Stimulated activated CD4-positive, alpha-beta T cell treated with anti-CD3 and anti-CD28 coated beads, Interleukin-1b, Interleukin-23, amount 100 ng/mL, for 48 hours (primary cell): ENCODE data around the gene ANGPTL2.

Experiments
- DNase-seq: peaks from one replicate; pipeline ENCODE4 v3.0.0-alpha.2; 2020

Gene ANGPTL2

DNA sequence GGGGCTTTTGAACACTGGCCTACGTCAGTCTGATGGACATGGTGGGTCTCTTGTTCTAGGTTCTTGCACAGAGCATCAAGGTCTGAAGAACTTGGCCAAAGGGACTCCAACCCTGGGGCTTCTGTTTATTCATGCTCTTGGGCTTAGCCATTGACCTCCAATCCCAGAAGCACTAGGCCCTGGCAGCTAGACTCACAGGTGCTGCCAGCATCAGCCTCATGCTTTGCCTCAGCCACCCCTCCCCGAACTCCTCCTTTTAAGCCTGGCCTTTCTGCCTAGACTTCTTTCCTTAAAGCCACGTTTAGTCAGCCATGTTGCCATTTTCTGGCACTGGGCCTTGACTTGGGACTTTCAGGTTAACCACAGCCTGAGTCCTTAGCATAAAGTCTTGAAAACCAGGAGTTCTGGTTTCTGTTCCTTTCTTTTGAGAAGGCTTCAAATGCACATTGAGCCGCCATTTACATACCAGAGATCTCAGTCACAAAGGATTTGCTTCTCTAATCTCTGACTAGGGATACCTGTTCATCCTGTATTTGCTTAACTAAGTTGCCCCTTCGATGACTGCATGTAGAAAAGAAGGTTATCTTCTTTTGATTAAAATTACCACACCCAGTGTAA is 54.7 kb downstream of the ANGPTL2 start:
- no peak for DNase-seq

DNA sequence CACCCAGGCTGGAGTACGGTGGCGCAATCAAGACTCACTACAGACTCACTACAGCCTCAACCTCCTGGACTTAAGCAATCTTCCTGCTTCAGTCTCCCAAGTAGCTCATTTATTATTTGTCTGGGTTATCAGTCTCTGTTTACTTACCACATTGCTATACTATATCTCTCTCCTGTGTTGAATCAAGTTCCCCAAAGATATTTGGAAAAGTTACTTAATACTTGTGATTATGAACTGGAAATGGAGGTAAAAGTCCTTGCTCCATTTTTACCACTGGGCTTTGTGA is 55.6 kb downstream of the ANGPTL2 start:
- DNase-seq, result no peak

DNA sequence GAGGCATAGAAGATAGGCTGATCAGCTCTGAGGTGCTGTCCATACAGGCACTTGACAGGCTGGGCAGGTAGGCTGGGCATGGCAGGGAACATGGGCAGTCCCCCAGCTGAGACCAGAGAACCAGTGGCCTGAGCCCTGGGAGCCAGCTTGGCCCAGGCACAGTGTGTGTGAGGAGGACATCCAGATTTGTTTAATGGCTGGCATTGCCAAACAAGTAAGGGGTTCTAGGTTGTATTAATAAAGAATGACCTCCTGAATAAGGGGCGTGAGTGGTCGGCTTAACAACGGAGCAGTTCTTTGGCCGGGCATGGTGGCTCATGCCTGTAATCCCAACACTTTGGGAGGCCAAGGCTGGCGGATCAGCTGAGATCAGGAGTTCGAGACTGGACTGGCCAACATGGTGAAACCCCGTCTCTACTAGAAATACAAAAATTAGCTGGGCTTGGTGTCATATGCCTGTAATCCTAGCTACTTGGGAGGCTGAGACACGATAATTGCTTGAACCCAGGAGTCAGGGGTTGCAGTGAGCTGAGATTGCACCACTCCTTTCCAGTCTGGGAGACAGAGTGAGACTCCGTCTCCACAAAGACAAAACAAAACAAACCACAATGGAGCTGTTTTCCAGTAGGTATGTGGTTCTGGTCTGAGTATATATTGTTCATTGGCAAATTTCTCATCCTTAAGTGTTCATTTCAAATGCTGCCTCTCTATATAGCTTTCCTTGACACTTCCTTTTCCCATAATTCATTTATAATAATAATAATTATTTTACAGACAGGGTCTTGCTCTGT is 56.2 kb downstream of the ANGPTL2 start:
- DNase-seq, result no peak

DNA sequence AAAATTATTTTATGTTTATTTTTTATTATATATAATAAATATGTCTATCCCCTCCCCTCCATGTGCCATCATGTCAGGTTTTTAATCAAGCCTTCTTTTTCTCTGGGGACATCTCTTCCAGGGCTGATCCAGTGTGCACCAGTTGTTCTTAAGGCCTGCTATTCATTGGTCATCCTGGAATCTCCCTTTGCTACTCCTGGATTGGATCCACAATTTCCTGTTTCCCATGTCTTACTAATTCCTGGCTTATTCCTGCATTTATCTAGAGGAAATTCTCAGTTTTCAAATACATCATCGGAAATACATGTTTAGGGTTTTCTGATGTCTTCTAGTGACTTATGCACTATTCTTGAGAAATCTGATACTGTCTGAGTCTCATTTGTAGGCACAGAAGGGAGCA is 56.8 kb downstream of the ANGPTL2 start:
- no peak for DNase-seq

DNA sequence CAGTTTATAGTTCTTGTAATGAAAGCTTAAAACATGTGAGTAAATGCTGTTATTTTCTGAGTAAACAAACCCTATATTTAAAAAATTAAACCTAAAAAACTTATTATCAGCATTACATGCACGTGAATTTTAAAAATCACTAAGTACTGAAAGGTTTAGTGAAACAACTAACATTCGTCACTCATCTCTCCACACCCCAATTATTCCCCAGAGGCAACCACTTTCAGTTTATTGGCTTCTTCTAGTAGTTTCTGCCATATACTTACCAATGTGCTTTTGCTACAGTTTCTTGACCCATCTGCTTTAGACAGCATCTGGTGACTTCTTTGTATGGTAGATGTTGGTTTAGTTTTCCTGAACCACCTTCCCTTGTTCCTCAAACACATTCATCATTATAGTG is 58.1 kb downstream of the ANGPTL2 start:
- no peak for DNase-seq

DNA sequence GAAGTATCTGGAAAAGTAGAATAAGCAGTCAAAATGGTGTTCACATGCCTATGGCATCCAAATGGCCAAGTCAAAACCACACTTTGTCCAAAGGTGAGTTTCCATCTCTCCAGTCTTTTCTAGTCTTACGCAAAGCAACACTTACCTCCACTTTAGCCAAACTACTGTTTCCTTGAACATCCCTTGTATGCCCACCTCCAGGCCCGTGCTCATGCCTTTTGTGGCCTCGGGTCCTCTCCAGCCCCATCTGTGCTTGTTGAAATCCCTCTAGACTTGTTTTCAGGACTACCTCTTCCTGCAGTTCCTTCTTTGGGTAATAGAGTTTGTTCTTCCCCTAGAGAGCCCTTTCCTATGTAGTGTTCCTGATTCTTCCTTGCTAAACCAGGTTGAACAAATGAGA is 61.0 kb downstream of the ANGPTL2 start:
- DNase-seq, result no peak

DNA sequence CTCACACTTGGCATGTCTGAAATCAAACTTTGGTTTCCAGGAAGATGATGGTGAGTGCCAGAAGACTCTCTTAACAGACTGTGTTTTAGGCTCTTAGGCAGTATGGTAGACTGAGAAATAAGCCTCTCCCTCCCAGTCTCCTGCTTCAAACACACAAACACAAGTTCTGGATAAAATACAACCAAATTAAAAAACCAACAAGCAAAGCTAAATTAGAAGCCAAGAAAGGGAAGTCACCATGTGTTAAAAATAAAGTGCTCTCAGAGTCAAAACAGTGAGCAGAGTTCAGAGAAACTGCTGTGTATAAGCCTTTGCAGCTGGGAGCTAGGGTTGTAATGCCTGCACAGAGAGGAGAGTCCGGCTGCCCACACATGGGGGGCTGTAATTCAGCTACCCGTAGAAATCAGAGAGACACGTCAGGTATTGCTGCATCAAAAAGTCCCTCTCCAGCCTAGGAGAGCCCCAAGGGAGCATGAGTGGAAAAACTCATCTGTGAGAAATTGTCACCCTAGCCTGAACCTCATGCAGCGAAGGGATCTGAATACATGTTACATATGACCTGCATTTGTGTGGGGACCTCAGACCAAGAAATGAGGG is 62.6 kb downstream of the ANGPTL2 start:
- DNase-seq, result no peak

DNA sequence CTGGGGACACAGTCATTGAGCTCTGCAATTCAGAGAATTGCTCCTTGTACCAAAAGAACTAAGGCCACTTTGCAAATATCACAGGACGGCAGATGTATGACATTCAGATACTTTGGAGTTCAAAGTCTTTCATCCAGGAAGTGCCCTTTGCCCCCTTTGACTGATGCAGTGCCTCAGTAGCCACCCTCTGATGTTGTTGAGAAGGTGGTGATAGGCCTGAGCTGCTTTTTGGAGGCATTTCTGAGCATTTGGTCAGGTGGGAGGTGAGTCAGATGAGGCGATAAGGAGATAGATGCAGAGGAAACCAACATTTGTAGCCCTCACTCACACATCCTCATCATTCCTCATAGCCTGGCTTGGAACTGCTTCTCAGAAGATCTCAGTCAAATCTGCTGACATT is 63.4 kb downstream of the ANGPTL2 start:
- no peak for DNase-seq

DNA sequence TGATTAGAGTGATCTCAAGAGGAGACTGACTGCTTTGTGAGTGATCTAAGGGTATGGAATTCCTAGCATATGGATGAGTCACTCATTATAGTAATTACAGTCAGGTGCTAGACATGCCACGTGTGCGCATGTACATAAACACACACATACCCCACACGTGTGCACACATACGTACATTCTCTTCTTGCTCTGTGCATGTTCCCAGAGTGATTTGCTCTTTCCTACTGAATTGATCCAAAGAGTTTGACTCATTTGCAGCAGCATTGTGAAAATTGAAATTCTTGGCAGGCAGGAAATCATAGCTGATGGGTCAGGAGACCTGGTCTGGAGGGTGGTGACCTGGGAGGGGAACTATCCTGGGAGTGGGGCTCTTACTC is 63.8 kb downstream of the ANGPTL2 start:
- no peak for DNase-seq

DNA sequence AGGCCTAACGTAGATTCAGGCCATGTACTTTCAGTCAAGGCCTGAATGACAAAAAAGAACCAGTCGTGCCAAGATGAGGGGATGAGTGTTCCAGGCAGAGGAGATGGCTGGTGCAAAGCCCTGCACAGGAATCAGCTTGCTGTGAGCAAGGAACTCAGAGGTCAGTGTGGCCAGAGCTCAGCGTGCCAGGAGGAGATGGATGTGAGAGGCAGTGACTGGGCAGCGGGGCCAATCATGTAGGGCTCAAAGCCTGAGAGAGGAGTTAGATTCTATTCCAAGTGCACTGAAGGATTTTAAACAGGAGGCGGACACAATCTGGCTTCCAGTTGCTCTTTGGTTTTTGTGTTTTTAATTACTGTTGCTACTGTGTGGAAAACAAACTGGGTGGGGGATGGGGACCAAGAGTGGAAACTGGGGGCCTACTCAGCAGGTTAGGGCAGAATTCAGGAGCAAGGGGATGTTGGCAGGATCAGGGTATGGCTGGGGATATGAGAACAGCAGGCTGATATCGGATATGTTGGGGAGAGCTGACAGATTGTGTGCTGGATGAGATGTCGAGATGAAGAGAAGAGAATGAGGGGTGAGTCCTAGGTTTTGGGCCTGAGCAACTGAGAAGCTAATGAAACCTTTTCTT is 64.3 kb downstream of the ANGPTL2 start:
- no peak for DNase-seq

DNA sequence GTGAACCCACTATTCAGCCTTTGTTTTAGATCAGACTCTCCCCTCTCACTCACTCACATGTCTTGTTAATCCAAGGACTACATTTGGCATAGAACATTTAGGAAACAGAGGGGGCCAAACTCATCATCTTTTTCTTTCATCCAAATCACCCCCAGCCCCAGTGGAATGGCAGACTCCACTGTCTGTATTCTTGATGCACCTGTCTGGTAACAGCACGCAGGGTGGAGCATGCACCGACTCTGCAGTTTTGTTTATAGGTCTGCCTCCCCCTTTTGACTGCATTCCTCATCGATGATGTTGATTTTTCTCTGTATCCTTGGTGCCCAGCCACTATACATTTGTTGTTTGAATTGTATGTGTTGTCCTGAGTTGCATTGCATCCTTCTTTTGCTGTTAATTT is 66.0 kb downstream of the ANGPTL2 start:
- no peak for DNase-seq

DNA sequence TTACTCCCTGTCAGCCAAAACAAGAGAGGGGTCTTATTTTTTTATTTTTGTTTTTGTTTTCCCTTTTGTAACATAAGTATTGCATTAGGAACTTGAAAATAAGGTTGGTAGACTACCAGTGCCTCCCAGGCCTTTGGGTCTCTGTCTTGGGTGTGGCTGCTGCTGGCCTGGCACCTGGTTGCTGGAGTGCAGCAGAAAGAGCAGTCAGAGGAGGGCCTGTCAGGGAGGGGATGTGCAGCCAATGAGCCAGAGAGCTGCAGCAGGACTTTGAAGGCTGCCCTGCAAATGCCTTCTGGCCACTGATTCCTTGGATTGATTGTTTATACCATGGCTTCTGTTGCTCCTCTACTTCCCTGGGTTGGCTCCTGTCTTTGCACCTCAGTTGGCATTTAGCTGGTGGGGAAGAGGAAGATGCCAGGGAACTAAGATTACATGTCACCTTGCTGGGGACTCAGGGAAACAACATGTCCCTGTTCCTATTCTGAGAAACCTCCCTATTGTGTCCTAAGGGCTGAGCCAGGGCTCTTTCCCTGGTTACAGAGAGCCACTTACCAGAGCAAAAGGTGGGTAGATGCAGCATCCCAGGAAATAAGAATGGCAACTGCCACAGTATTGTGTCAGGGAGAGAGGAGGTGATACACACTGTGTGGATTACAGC is 66.6 kb downstream of the ANGPTL2 start:
- DNase-seq, result no peak

DNA sequence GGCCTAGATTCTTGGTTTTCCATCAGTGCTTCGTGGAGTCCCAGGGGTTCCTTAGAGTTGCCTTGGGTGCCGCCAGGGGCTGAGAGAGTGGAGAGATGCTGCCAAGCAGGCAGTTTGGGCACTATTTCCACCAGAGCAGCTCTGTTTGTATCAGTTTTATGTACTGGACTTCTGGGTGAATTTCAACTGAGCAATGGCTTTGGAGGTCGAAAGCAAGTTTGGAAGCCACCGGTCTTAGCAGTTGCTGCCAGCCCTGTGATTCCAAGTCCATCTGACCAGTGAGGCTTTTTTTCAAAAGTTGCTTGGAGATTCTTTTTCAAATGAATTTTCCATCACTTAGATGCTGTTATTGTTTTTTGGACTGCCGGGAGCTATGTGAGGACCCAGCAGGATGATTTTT is 68.5 kb downstream of the ANGPTL2 start:
- no peak for DNase-seq

DNA sequence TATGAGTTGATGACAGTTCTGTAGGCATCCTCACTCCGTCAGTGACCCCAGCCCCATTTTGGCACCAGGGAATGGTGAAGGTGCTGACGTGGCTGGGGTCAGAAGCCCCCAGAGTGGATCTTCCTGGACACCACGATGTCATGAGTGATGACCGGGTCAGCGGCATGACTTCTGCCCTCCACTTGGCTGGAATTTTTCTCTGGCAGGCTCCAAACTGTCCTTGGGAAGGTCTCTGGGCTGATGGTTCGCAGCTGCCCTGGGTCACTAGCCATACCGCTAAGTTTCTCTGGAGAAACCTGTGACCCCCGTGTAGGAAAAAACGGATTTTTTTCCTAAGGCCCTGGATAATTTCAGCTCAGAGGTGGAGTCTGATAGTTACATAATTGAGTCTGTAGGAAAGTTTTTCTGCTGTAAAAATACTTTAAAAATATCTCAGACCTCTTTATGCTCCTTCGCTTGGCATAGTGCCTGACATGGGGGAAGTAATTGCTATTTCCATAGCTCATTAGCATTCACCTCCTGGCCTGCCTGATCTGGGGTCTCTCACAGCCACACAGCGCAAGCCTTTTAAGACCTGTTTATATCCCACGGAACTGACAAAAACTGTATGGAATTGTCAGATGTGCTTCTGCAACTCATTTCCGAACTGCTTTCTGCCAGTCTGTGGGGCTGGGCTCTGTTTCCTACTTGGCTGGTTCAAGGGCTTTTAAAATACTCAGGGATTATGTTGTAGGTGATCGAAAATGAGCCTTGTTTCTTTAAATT is 69.2 kb downstream of the ANGPTL2 start:
- no peak for DNase-seq

DNA sequence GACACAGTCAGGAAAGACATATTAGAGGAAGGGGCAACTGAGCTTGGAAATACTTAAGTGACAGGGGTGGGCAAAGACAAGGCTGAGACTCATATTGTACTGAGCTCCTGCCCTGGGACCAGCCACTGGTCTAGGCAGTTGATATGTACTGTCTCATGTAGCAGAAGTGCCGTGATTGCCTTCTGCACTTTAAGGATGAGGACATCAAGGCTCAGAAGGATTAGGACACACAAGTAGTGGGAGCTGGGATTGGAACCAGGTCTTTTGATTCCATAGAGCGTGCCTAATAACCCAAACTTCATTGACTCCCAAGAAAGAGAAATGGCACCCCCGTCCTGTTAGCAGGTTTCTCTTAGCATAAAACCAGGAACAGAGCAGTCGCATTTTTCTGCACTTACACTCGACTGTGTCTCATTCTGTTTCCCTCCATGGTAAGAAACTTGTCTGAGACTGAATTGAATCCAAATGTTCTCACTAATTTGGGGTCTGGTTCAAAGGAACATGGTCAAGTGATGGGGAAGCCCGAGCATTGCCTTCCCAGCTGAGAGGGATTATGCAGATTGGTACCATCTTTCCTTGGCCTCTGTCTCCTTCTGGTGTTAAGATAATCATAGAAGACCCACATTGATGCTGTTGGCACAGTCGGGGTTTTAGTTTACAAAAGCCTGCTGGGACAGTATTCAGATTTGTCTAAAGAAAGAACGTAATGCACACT is 70.4 kb downstream of the ANGPTL2 start:
- no peak for DNase-seq

DNA sequence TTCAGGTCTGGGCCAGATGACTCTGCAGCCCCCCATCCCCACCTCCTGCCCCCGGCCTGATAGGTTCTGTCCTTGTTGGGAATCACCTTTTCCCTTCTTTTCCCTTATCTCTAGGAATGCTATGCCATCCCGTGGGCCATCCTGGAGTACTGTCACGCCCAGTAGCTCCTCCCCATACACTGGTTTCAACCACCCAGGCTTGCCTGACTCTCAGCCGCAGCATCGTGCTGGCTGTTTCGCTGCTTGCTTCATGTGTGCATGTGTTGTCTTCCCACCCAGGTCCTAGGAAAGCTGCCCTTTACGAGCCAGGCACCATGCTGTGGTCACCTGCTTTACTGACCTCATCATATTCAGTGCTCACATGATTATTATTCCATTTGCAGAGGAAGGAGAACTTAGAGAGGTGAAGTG is 71.8 kb downstream of the ANGPTL2 start:
- DNase-seq, result no peak

DNA sequence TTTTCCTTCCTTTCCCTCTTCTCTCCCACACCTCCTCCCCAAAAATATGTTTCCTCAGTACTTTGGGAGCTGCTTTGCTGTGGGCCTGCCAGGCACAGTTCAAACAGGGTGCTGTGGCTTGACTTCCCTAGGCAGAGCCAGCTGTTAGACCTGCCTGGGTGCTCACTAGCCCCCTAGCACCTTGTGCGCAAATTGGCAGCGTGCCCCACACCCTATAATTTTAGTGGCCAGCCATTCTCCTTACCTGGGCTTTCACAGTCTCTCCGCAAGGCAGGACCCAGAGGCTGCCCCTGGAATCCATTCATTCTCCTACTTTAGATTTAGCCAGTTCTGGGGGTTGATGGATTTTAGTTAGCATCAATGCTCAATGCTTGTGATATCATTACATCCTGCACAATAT is 72.3 kb downstream of the ANGPTL2 start:
- no peak for DNase-seq

DNA sequence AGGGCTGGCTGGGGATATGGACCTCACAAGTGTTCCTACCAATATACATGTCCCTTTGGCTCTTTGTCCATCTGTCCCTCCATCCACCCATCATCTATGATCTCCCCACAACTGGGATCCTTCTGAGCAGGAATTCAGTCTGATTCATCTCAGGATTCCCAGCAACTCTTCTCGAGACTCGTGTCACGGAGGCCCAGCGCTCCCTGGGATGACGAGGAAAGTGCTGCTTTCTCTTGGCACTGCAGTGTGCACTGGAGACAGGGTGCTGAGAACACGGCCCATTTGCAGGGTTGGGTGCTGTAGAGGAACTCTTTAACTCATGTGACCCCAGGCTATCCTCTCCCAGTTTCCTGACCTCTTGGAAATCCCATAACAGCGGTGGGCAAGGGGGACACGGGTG is 72.9 kb downstream of the ANGPTL2 start:
- DNase-seq, result no peak

DNA sequence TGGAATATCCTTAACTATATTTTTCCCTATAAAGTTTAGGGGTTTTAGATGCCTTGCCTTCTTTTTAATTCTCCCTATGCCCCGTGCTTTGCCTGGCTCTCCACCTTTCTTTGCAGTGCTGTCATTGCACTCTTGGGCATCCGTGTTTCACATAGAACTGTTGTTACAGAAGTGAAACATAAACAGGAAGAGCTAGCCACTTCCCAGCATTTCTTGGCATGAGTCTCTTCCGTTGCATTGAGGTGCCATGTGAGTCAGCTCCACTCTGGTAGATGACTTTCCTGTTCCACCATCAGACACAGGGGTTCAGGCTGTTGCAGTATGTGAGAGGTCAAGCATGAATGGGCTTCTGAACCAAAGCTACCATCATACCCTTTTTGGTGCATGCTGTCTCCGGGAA is 73.4 kb downstream of the ANGPTL2 start:
- peak; percentile 29 for DNase-seq

DNA sequence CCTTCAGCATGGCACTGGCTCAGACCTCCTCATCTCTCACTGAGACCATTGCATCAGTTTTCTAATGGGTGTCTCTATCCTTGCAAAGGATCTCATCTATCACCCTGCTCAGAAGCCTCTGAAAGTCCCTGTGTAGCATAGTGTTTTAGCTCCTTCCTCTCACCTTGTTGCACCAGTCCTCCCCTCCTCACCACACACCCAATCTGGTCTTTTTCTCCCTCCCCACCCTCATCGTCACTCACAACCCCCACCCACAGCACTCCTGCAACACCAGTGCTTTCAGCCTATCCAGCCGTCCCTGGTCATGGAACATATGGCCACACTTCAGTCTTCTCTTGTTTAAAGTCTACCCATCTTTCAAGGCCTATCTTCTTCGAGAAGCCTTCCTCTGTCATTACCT is 74.5 kb downstream of the ANGPTL2 start:
- DNase-seq, result no peak

DNA sequence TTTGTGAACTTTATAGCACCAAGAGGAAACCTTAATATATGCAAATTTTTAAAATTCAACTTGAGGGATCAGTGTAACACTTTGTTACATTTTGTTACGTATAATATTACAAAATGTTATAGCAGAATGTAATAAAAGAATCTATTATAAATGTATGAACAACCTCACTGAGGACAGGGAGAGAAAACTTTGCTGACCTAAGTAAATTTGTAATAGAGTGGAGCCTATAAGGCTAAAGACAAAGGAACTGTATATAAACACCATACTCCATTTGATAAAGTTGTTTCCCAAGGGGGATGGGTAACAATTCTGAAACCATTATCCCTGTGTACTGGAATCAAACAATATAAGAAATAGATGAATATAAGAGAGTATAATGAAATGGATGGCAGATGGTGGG is 77.3 kb downstream of the ANGPTL2 start:
- no peak for DNase-seq

DNA sequence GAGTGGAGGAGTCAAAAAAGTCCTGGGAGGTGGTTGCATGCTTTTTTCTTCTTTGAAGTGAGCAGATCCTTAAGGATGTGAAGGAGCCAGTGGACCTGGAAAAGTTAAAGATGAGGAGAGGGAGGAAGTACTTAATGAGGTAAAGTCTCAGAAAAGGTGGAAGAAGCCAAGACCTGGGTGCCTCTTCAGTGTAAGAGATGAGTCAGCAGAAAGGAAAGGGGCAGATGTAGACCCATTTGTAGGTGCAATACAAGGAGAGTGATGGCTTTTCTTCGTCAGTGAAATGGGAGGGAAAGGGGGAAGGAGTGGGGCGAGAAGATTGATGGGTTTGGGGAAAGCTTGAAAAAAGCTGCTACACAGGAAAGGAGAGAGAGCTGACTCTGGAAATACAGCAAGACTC is 82.9 kb downstream of the ANGPTL2 start:
- no peak for DNase-seq
